ENCODE results near the gene RDH5.

The RDH5 gene

DNA sequence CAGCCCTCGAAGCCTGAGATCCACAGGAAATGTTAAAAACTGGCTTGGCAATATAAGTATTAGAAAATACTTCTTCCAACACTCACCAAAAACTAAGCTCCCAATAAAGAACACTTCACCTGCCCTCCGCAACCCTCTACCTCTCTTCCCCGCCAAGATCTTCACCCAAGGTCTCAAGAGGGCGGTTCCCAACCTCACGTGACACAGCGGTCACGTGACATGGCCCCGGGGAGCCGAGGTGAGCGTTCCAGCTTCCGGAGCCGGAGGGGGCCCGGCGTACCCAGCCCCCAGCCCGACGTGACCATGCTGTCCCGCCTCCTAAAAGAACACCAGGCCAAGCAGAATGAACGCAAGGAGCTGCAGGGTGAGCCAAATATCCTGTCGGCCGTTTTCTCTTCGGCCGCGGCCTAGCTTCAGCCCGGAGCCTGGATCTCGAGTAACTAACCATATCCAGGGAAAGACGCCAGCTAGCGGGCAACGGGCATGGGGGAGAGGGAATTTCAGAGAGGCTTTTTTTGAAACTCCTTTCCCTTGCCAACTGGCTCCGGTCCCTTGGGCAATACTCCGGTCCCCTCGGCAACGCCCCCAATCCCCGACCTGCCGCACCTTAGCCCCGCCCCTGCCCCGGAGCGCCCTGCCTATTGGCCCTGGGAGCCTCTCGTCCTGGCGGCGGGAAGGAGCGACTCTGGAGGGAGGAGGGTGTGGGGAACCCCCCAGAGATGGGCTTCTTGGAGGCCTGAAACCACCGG lies 4.2 kb upstream of the RDH5 start, which contains the start of gene BLOC1S1:
Gene BLOC1S1 (plus strand): TSS at position 214 of the 749 bp plus-strand sequence. CDS start 6 bp downstream, at position 220.
- Histone ChIP-seq H3K36me3 (ENCODE audit: insufficient read depth, low read length) (no peaks in the 10 kb centered on the region), H3F3A (ENCODE audit: low read depth) (no peaks in the 10 kb centered on the region), H3K4me3 (ENCODE audit: low read length, poor library complexity, severe bottlenecking) (peak within 1 kb of the TSS; percentile 88), H3K9me2 (replicated peaks; ENCODE audit: low read depth, low read length) (no peaks in the 10 kb centered on the region), H2AFZ (ENCODE audit: low read length) (peak within 1 kb of the TSS; percentile 96), H4K20me1 (ENCODE audit: insufficient read depth, low read length, poor library complexity, severe bottlenecking) (no peaks in the 10 kb centered on the region), H3K27me3 (ENCODE audit: insufficient read depth, low read length, poor library complexity, severe bottlenecking) (no peaks in the 10 kb centered on the region), H3K4me1 (ENCODE audit: insufficient read depth, low read length, poor library complexity, severe bottlenecking) (peaks cover 23% of the 10 kb centered on the region), H3K79me2 (ENCODE audit: insufficient read depth, low read length) (peaks cover 26% of the 10 kb centered on the region; the same call in 1 of the 2 replicates), H3K4me2 (ENCODE audit: low read depth, low read length, poor library complexity, severe bottlenecking) (peak within 1 kb of the TSS; percentile 92), H3K9me3 (ENCODE audit: insufficient read depth, low read depth, low read length) (no peaks in the 10 kb centered on the region), H3K9ac (ENCODE audit: low read depth, low read length, poor library complexity, severe bottlenecking) (peak within 1 kb of the TSS; percentile 79)
- no peak for TF ChIP-seq EZH2phosphoT487 (IDR thresholded peaks at IDR 0.05; ENCODE audit: borderline replicate concordance)
- TF ChIP-seq, protein P1, sequence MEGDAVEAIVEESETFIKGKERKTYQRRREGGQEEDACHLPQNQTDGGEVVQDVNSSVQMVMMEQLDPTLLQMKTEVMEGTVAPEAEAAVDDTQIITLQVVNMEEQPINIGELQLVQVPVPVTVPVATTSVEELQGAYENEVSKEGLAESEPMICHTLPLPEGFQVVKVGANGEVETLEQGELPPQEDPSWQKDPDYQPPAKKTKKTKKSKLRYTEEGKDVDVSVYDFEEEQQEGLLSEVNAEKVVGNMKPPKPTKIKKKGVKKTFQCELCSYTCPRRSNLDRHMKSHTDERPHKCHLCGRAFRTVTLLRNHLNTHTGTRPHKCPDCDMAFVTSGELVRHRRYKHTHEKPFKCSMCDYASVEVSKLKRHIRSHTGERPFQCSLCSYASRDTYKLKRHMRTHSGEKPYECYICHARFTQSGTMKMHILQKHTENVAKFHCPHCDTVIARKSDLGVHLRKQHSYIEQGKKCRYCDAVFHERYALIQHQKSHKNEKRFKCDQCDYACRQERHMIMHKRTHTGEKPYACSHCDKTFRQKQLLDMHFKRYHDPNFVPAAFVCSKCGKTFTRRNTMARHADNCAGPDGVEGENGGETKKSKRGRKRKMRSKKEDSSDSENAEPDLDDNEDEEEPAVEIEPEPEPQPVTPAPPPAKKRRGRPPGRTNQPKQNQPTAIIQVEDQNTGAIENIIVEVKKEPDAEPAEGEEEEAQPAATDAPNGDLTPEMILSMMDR (conservative IDR thresholded peaks at IDR 0.05; ENCODE audit: low read length): no peak

DNA sequence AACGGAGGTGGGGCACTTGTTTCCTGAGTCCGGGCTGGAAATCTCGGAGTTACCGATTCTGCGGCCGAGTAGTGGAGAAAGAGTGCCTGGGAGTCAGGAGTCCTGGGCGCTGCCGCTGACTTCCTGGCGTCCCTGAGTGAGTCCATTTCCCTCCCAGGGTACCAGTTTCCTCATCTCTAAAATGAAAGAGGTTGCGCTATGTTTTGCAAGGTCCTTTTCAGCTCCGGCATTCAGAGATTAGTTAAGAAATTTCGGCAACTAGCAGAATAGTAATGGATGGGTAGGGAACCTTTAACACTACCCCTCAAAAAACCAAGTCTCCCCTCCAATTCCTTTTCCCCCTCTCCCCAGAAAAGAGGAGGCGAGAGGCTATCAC lies 3.6 kb upstream of the RDH5 start:
- Histone ChIP-seq H3K4me2 (ENCODE audit: low read depth, low read length, poor library complexity, severe bottlenecking) (peak overlapping the region; percentile 92), H3K9ac (ENCODE audit: low read depth, low read length, poor library complexity, severe bottlenecking) (peak overlapping the region; percentile 79), H4K20me1 (ENCODE audit: insufficient read depth, low read length, poor library complexity, severe bottlenecking) (no peaks in the 10 kb centered on the region), H3K27me3 (ENCODE audit: insufficient read depth, low read length, poor library complexity, severe bottlenecking) (no peaks in the 10 kb centered on the region), H3F3A (ENCODE audit: low read depth) (no peaks in the 10 kb centered on the region), H2AFZ (ENCODE audit: low read length) (peak overlapping the region; percentile 96), H3K36me3 (ENCODE audit: insufficient read depth, low read length) (no peaks in the 10 kb centered on the region), H3K9me2 (replicated peaks; ENCODE audit: low read depth, low read length) (no peaks in the 10 kb centered on the region), H3K4me3 (ENCODE audit: low read length, poor library complexity, severe bottlenecking) (peak overlapping the region; percentile 88), H3K79me2 (ENCODE audit: insufficient read depth, low read length) (peaks cover 26% of the 10 kb centered on the region; the same call in 1 of the 2 replicates), H3K4me1 (ENCODE audit: insufficient read depth, low read length, poor library complexity, severe bottlenecking) (peaks cover 23% of the 10 kb centered on the region), H3K9me3 (ENCODE audit: insufficient read depth, low read depth, low read length) (no peaks in the 10 kb centered on the region)
- no peak for TF ChIP-seq EZH2phosphoT487 (IDR thresholded peaks at IDR 0.05; ENCODE audit: borderline replicate concordance)
- TF ChIP-seq, protein P1 (conservative IDR thresholded peaks at IDR 0.05; ENCODE audit: low read length): no peak

DNA sequence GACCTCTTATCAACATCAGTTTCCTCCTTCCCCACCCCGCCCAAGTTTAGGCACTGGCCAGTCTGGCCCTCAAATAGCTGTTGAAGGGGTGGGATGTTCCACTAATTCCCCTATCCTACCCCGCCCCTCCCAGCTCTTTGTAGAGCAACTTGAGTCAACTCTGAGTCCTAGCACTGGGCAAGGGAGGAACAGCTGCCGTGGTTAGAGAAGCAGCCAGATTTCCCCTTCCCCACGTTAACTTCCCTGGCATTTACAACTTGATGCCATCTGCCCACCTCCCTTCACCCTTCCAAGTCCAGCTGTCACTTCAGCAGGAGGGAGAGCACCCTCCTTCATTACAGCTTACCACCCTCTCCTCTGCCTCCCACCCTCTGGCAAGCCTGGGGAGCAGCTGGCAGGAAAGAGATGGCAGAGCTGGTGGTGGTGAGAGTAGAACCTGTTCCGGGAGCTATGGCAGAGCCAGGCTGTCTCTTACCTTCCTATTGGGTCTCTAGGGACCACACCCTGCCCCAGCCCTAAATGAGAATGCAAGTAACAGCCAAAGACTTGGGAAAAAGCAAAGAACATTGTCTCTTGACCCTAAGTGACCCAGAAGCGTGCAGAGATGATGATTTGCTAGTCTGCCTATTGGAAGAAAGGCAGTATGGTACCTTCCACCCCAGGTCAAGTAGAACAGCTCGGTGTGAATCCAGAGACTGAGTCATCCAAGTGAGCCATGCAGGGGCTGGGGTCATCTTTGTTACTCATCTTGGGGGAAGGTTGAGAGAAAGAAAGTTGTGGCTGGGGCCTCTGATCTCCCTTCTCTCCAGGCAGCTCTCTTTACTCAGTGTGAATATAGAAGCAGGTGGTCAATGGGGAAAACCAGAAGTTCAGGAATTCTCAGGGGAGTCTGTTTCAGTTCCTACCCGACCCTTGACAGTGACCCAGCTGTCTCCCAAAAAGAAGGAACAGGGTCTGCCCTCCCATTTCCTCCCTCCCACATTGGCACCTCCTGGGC lies 2.9 kb upstream of the RDH5 start:
- Histone ChIP-seq H3K79me2 (ENCODE audit: insufficient read depth, low read length) (peaks cover 26% of the 10 kb centered on the region; the same call in 1 of the 2 replicates), H3K9ac (ENCODE audit: low read depth, low read length, poor library complexity, severe bottlenecking) (peak overlapping the region; percentile 79), H2AFZ (ENCODE audit: low read length) (no peak overlapping the region), H3K9me2 (replicated peaks; ENCODE audit: low read depth, low read length) (no peaks in the 10 kb centered on the region), H3K4me3 (ENCODE audit: low read length, poor library complexity, severe bottlenecking) (peak overlapping the region; percentile 88), H3K36me3 (ENCODE audit: insufficient read depth, low read length) (no peaks in the 10 kb centered on the region), H3K4me1 (ENCODE audit: insufficient read depth, low read length, poor library complexity, severe bottlenecking) (peaks cover 23% of the 10 kb centered on the region), H3K4me2 (ENCODE audit: low read depth, low read length, poor library complexity, severe bottlenecking) (peak overlapping the region; percentile 92), H4K20me1 (ENCODE audit: insufficient read depth, low read length, poor library complexity, severe bottlenecking) (no peaks in the 10 kb centered on the region), H3F3A (ENCODE audit: low read depth) (no peaks in the 10 kb centered on the region), H3K27me3 (ENCODE audit: insufficient read depth, low read length, poor library complexity, severe bottlenecking) (no peaks in the 10 kb centered on the region), H3K9me3 (ENCODE audit: insufficient read depth, low read depth, low read length) (no peaks in the 10 kb centered on the region)
- TF ChIP-seq EZH2phosphoT487 (IDR thresholded peaks at IDR 0.05; ENCODE audit: borderline replicate concordance): no peak
- TF ChIP-seq, protein P1 (conservative IDR thresholded peaks at IDR 0.05; ENCODE audit: low read length): no peak

Measured in Loucy (cell line).